K562 (cell line): ENCODE measurements around the gene CAPN2. TPM values are rescaled to one million over a fixed set of nuclear protein-coding genes. Genes with fewer than 3 reads are reported as not detected.

ENCODE experiments used
- BMI1 ChIP-seq: fragments of 150-350 bp; IDR thresholded peaks from 2 replicates; pipeline ENCODE4 v1.6.1; 2014; ENCODE audit warnings: low read length
- CHCHD3 ChIP-seq: fragments of 250-450 bp; sonication (Bioruptor Pico); IDR thresholded peaks from 2 replicates; pipeline ENCODE4 v2.1.2; 2022; ENCODE audit warnings: mild to moderate bottlenecking
- CHD1 ChIP-seq: fragments of 200-600 bp; sonication (generic); IDR thresholded peaks from one replicate; pipeline ENCODE4 v1.6.1; 2012; ENCODE audit warnings: mild to moderate bottlenecking, moderate library complexity, low read length, inconsistent platforms
- CHD2 ChIP-seq: IDR thresholded peaks from 2 replicates; pipeline ENCODE4 v1.6.1; 2011; ENCODE audit warnings: low read depth, low read length
- CHD4 ChIP-seq: fragments of 200-600 bp; sonication (generic); IDR thresholded peaks from 3 replicates; pipeline ENCODE4 v1.6.1; 2012; ENCODE audit warnings: low read depth, mild to moderate bottlenecking, mixed read lengths, low read length, inconsistent platforms; ENCODE audit not compliant: insufficient read depth, insufficient replicate concordance, poor library complexity, severe bottlenecking
- LARP7 ChIP-seq: fragments of 450-650 bp; IDR thresholded peaks from 2 replicates; pipeline ENCODE4 v1.6.1; 2016
- MAFF ChIP-seq: IDR thresholded peaks from 2 replicates; pipeline ENCODE4 v1.6.1; 2012; ENCODE audit warnings: low read length, improper control_type of control experiment
- MTA3 ChIP-seq: fragments of 450-650 bp; formaldehyde crosslinking; IDR thresholded peaks from 2 replicates; pipeline ENCODE4 v1.6.1; 2017; ENCODE audit warnings: mild to moderate bottlenecking, borderline replicate concordance
- MXI1 ChIP-seq: IDR thresholded peaks from 2 replicates; pipeline ENCODE4 v1.6.1; 2011; ENCODE audit warnings: low read depth, mild to moderate bottlenecking, improper control_type of control experiment, low read length
- NFE2L1 ChIP-seq: fragments of 450-650 bp; IDR thresholded peaks from 2 replicates; pipeline ENCODE4 v1.6.1; 2016; ENCODE audit warnings: missing genetic modification characterization, low read depth, mild to moderate bottlenecking, missing compliant biosample characterization, moderate library complexity, borderline replicate concordance
- POLR2A ChIP-seq: fragments of 450-650 bp; conservative IDR thresholded peaks from 2 replicates; pipeline ENCODE4 v1.6.1; 2016
- POLR2AphosphoS5 ChIP-seq: IDR thresholded peaks from 2 replicates; pipeline ENCODE4 v1.6.1; 2011; ENCODE audit warnings: mild to moderate bottlenecking, low read depth, low read length, moderate library complexity; ENCODE audit not compliant: control insufficient read depth, insufficient read depth
- POU5F1 ChIP-seq: fragments of 150-350 bp; IDR thresholded peaks from 2 replicates; pipeline ENCODE4 v1.6.1; 2014; ENCODE audit warnings: borderline replicate concordance, low read length, low read depth, mild to moderate bottlenecking; ENCODE audit not compliant: partially characterized antibody
- PTRF ChIP-seq: fragments of 450-650 bp; IDR thresholded peaks from 2 replicates; pipeline ENCODE4 v1.6.1; 2016; ENCODE audit warnings: mild to moderate bottlenecking, missing genetic modification characterization, missing compliant biosample characterization
- RBM39 ChIP-seq: fragments of 200-400 bp; formaldehyde crosslinking; optimal IDR thresholded peaks from 2 replicates; pipeline ENCODE3; 2018; ENCODE audit warnings: low read depth, low read length
- ZNF583 ChIP-seq: fragments of 250-450 bp; sonication (Bioruptor Pico); IDR thresholded peaks from 2 replicates; pipeline ENCODE4 v1.4.0; 2020
- ZNF695 ChIP-seq: fragments of 450-650 bp; formaldehyde crosslinking; IDR thresholded peaks from 2 replicates; pipeline ENCODE4 v1.4.0; 2020; ENCODE audit warnings: mild to moderate bottlenecking, moderate library complexity
- polyA plus RNA-seq, 8 experiments: library from polyadenylated mRNA; depleted of rRNA in 4 of 8; stranded (reverse) in 5 of 8; unstranded in 3 of 8; fragments of >200 nt; fragmentation: Nextera tagmentation in 2 of 8; fragmentation: Illumina TruSeq in 1 of 8; extraction: Ambion mirVana in 2 of 8; extraction: Trizol in 1 of 8; gene quantifications; 2 replicates each; pipeline versions ENCODE4 v1.2.1 to v1.2.3, GENCODE V29; 2011 to 2014; ENCODE audit warnings: inconsistent platforms in 1 of 8, missing spikeins in 1 of 8
- total RNA-seq, 7 experiments: library from RNA; depleted of rRNA in 6 of 7; stranded (reverse); fragments of >200 nt in 6 of 7; fragmentation: Illumina TruSeq in 2 of 7; extraction: Trizol in 2 of 7; gene quantifications; 2 replicates each; pipeline versions ENCODE4 v1.2.1 to v1.2.3, GENCODE V29; 2011 to 2021; ENCODE audit warnings: low replicate concordance in 1 of 7
- TF ChIP-seq, protein P1 (sequence below): fragments of 250-450 bp; sonication (Bioruptor Pico); IDR thresholded peaks from 2 replicates; pipeline ENCODE4 v1.8.0; 2021; ENCODE audit warnings: moderate library complexity, mild to moderate bottlenecking, inconsistent platforms
- TF ChIP-seq, protein P2 (sequence below), 2 experiments: fragments of 450-650 bp; formaldehyde crosslinking in 1 of 2; IDR thresholded peaks; 2 replicates each; pipeline versions ENCODE4 v1.4.0 to v1.6.1; 2014 to 2020; ENCODE audit warnings: mild to moderate bottlenecking in 2 of 2, borderline replicate concordance in 1 of 2, low read depth in 1 of 2

CAPN2 gene
- total and polyA plus RNA-seq, 9 of the 15 experiments (the other 6 are each of a cell fraction or from before 2014, with no cell fraction given): 24.6 to 157 (median 101) TPM

DNA sequence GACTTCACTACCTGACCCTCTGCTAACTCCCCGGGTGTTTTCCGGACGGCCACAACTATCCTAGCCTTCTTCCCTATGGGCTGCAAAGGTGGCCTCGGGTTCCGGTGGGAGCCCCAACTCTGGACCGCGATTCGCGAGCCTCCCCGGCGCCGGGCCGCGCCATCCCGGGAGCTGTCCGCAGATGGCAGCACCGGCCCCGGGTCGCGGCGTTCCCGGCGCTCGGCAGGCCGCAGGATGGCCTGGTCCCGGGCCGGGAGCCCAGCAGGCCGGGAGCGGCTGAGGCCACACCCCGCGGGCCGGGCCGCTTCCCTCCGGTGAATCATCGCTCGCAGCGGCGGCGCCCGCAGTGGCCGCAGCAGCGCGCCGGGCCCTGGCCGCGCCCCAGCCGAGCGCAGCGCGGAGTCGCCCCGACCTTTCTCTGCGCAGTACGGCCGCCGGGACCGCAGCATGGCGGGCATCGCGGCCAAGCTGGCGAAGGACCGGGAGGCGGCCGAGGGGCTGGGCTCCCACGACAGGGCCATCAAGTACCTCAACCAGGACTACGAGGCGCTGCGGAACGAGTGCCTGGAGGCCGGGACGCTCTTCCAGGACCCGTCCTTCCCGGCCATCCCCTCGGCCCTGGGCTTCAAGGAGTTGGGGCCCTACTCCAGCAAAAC lies at the start of gene CAPN2 (continued):
- TF ChIP-seq ZNF695 (CRISPR knock-in tag): no peak
- TF ChIP-seq MTA3: peak; percentile 80; the same call in 1 of the 2 replicates
- no peak for TF ChIP-seq RBM39
- TF ChIP-seq, protein P1, sequence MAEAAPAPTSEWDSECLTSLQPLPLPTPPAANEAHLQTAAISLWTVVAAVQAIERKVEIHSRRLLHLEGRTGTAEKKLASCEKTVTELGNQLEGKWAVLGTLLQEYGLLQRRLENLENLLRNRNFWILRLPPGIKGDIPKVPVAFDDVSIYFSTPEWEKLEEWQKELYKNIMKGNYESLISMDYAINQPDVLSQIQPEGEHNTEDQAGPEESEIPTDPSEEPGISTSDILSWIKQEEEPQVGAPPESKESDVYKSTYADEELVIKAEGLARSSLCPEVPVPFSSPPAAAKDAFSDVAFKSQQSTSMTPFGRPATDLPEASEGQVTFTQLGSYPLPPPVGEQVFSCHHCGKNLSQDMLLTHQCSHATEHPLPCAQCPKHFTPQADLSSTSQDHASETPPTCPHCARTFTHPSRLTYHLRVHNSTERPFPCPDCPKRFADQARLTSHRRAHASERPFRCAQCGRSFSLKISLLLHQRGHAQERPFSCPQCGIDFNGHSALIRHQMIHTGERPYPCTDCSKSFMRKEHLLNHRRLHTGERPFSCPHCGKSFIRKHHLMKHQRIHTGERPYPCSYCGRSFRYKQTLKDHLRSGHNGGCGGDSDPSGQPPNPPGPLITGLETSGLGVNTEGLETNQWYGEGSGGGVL: no peak
- TF ChIP-seq MAFF: no peak
- TF ChIP-seq MXI1: no peak
- TF ChIP-seq POLR2AphosphoS5: peak; percentile 80
- TF ChIP-seq, protein P2, sequence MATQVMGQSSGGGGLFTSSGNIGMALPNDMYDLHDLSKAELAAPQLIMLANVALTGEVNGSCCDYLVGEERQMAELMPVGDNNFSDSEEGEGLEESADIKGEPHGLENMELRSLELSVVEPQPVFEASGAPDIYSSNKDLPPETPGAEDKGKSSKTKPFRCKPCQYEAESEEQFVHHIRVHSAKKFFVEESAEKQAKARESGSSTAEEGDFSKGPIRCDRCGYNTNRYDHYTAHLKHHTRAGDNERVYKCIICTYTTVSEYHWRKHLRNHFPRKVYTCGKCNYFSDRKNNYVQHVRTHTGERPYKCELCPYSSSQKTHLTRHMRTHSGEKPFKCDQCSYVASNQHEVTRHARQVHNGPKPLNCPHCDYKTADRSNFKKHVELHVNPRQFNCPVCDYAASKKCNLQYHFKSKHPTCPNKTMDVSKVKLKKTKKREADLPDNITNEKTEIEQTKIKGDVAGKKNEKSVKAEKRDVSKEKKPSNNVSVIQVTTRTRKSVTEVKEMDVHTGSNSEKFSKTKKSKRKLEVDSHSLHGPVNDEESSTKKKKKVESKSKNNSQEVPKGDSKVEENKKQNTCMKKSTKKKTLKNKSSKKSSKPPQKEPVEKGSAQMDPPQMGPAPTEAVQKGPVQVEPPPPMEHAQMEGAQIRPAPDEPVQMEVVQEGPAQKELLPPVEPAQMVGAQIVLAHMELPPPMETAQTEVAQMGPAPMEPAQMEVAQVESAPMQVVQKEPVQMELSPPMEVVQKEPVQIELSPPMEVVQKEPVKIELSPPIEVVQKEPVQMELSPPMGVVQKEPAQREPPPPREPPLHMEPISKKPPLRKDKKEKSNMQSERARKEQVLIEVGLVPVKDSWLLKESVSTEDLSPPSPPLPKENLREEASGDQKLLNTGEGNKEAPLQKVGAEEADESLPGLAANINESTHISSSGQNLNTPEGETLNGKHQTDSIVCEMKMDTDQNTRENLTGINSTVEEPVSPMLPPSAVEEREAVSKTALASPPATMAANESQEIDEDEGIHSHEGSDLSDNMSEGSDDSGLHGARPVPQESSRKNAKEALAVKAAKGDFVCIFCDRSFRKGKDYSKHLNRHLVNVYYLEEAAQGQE (IDR thresholded peaks at IDR 0.05; ENCODE audit: borderline replicate concordance): peak; percentile 92
- TF ChIP-seq, protein P2 (CRISPR knock-in tag; IDR thresholded peaks at IDR 0.05; ENCODE audit: low read depth): peak; percentile 82
- peak; percentile 99 for TF ChIP-seq CHD1
- no peak for TF ChIP-seq LARP7
- no peak for TF ChIP-seq CHD2
- TF ChIP-seq CHD4: no peak
- TF ChIP-seq POLR2A: peak; percentile 75
- TF ChIP-seq CHCHD3 (CRISPR knock-in tag): no peak
- no peak for TF ChIP-seq POU5F1
- TF ChIP-seq BMI1: no peak
- TF ChIP-seq NFE2L1 (tag): no peak
- TF ChIP-seq PTRF: no peak
- TF ChIP-seq ZNF583 (CRISPR knock-in tag): peak; percentile 27; the same call in 1 of the 2 replicates
